HepG2 (cell line): ENCODE measurements around the gene ZKSCAN8. TPM values are rescaled to one million over a fixed set of nuclear protein-coding genes. Genes with fewer than 3 reads are reported as not detected.

Source experiments
- DMAP1 ChIP-seq: IDR thresholded peaks from 2 replicates; pipeline ENCODE4 v1.6.1; 2016
- GATAD1 ChIP-seq: IDR thresholded peaks from 2 replicates; pipeline ENCODE4 v1.6.1; 2016; ENCODE audit warnings: missing genetic modification reagents, missing compliant biosample characterization
- ISL2 ChIP-seq: sonication (generic); formaldehyde crosslinking; IDR thresholded peaks from 2 replicates; pipeline ENCODE4 v1.5.0; 2020; ENCODE audit warnings: missing genetic modification reagents
- KDM3A ChIP-seq: IDR thresholded peaks from 2 replicates; pipeline ENCODE4 v1.6.1; 2018; ENCODE audit warnings: low read depth, missing compliant biosample characterization
- KLF11 ChIP-seq: IDR thresholded peaks from 2 replicates; pipeline ENCODE4 v1.6.1; 2016; ENCODE audit warnings: missing compliant biosample characterization
- KLF6 ChIP-seq: IDR thresholded peaks from 2 replicates; pipeline ENCODE4 v1.8.0; 2016; ENCODE audit warnings: missing biosample characterization, missing genetic modification reagents
- PHB2 ChIP-seq: fragments of 450-650 bp; IDR thresholded peaks from 2 replicates; pipeline ENCODE4 v1.6.1; 2018; ENCODE audit not compliant: partially characterized antibody
- PLRG1 ChIP-seq: fragments of 450-650 bp; conservative IDR thresholded peaks from 2 replicates; pipeline ENCODE4 v1.6.1; 2016
- SAFB2 ChIP-seq: sonication (generic); formaldehyde crosslinking; IDR thresholded peaks from 2 replicates; pipeline ENCODE4 v1.5.1; 2020; ENCODE audit warnings: missing genetic modification reagents, low read depth, mild to moderate bottlenecking, borderline replicate concordance
- ZNF672 ChIP-seq: sonication (generic); formaldehyde crosslinking; IDR thresholded peaks from 2 replicates; pipeline ENCODE4 v1.8.1; 2022; ENCODE audit warnings: missing genetic modification reagents
- polyA plus RNA-seq, 8 experiments: library from polyadenylated mRNA; depleted of rRNA in 3 of 8; stranded (reverse) in 7 of 8; unstranded in 1 of 8; fragments of >200 nt; fragmentation: Illumina TruSeq in 4 of 8; extraction: Trizol in 4 of 8; gene quantifications; 2 replicates each; pipeline versions ENCODE4 v1.2.1 to v1.2.3, GENCODE V29; 2011 to 2016; ENCODE audit warnings: low read depth in 4 of 8, missing spikeins in 1 of 8, mixed read lengths in 1 of 8; ENCODE audit not compliant: insufficient read depth in 1 of 8
- total RNA-seq, 5 experiments: library from RNA; depleted of rRNA; stranded (reverse); fragments of >200 nt; fragmentation: Illumina TruSeq; extraction: Trizol; gene quantifications; 2 replicates each; pipeline ENCODE4 v1.2.3, GENCODE V29; 2016; ENCODE audit warnings: low read depth in 1 of 5
- TF ChIP-seq, protein P1 (sequence below): sonication (generic); formaldehyde crosslinking; IDR thresholded peaks from 2 replicates; pipeline ENCODE4 v1.4.0; 2020; ENCODE audit warnings: missing genetic modification reagents
- TF ChIP-seq, protein P2 (sequence below): sonication (generic); formaldehyde crosslinking; conservative IDR thresholded peaks from 2 replicates; pipeline ENCODE4 v1.8.0; 2022; ENCODE audit warnings: low read depth, missing genetic modification reagents
- TF ChIP-seq, protein P3 (sequence below): sonication (generic); formaldehyde crosslinking; IDR thresholded peaks from 2 replicates; pipeline ENCODE4 v1.9.0; 2021; ENCODE audit warnings: missing genetic modification reagents, borderline replicate concordance
- TF ChIP-seq, protein P4 (sequence below): sonication (generic); formaldehyde crosslinking; IDR thresholded peaks from 2 replicates; pipeline ENCODE4 v1.5.1; 2020; ENCODE audit warnings: mild to moderate bottlenecking, missing genetic modification reagents, moderate library complexity
- TF ChIP-seq, protein P5 (sequence below): sonication (generic); formaldehyde crosslinking; IDR thresholded peaks from 2 replicates; pipeline ENCODE4 v1.5.0; 2020; ENCODE audit warnings: mild to moderate bottlenecking, missing genetic modification reagents

Gene ZKSCAN8
- total and polyA plus RNA-seq, 2 of the 13 experiments (the other 11 are each of a cell fraction or from before 2014, with no cell fraction given), result 12.4 to 20.9 TPM

DNA sequence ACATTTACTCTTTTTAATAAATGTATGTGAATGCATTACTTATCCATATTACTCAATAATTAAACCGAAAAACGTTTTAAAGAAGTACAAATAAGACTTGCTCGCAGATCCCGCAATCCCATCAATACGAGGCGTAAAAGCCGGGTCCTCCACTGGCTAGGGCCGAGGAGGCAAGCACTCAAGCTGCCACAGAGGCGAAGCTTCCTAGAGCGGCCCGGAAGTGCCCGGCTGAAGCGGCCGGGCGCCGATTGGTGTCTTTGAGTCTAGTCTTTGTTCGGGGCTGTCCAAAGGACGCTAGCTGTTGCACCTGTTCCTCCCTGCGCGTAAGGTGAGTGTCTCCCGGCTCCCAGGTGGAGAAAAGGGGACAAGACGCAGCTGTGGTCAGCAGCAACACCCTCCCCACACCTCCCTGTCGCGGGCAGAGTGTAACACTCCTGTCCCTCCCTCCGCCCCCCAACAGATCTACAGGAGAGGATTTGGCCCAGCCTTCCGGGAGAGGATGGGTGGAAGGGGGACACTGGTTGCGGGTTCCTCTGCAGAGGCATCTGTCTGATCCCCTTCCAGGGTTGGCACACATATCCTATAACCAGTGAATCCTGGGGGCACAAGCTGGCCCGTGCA, 17.2 kb upstream of the ZKSCAN8 start, which contains the start of gene ZSCAN16 (continued):
- TF ChIP-seq, protein P1, sequence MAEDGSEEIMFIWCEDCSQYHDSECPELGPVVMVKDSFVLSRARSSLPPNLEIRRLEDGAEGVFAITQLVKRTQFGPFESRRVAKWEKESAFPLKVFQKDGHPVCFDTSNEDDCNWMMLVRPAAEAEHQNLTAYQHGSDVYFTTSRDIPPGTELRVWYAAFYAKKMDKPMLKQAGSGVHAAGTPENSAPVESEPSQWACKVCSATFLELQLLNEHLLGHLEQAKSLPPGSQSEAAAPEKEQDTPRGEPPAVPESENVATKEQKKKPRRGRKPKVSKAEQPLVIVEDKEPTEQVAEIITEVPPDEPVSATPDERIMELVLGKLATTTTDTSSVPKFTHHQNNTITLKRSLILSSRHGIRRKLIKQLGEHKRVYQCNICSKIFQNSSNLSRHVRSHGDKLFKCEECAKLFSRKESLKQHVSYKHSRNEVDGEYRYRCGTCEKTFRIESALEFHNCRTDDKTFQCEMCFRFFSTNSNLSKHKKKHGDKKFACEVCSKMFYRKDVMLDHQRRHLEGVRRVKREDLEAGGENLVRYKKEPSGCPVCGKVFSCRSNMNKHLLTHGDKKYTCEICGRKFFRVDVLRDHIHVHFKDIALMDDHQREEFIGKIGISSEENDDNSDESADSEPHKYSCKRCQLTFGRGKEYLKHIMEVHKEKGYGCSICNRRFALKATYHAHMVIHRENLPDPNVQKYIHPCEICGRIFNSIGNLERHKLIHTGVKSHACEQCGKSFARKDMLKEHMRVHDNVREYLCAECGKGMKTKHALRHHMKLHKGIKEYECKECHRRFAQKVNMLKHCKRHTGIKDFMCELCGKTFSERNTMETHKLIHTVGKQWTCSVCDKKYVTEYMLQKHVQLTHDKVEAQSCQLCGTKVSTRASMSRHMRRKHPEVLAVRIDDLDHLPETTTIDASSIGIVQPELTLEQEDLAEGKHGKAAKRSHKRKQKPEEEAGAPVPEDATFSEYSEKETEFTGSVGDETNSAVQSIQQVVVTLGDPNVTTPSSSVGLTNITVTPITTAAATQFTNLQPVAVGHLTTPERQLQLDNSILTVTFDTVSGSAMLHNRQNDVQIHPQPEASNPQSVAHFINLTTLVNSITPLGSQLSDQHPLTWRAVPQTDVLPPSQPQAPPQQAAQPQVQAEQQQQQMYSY (CRISPR knock-in tag), result no peak
- TF ChIP-seq KLF11 (0 out of 2 replicates have a peak, but pooled peaks have one; percentile 55), GATAD1 (CRISPR knock-in tag) (peak; percentile 93), ZNF672 (CRISPR knock-in tag) (no peak), PHB2 (no peak), SAFB2 (CRISPR knock-in tag) (no peak), DMAP1 (CRISPR knock-in tag) (peak; percentile 93), PLRG1 (no peak), KDM3A (CRISPR knock-in tag) (peak; percentile 78), ISL2 (CRISPR knock-in tag) (peak; percentile 76), KLF6 (peak; percentile 76; the same call in 1 of the 2 replicates)
- TF ChIP-seq, protein P2, sequence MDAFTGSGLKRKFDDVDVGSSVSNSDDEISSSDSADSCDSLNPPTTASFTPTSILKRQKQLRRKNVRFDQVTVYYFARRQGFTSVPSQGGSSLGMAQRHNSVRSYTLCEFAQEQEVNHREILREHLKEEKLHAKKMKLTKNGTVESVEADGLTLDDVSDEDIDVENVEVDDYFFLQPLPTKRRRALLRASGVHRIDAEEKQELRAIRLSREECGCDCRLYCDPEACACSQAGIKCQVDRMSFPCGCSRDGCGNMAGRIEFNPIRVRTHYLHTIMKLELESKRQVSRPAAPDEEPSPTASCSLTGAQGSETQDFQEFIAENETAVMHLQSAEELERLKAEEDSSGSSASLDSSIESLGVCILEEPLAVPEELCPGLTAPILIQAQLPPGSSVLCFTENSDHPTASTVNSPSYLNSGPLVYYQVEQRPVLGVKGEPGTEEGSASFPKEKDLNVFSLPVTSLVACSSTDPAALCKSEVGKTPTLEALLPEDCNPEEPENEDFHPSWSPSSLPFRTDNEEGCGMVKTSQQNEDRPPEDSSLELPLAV (CRISPR knock-in tag), result no peak
- TF ChIP-seq, protein P3, sequence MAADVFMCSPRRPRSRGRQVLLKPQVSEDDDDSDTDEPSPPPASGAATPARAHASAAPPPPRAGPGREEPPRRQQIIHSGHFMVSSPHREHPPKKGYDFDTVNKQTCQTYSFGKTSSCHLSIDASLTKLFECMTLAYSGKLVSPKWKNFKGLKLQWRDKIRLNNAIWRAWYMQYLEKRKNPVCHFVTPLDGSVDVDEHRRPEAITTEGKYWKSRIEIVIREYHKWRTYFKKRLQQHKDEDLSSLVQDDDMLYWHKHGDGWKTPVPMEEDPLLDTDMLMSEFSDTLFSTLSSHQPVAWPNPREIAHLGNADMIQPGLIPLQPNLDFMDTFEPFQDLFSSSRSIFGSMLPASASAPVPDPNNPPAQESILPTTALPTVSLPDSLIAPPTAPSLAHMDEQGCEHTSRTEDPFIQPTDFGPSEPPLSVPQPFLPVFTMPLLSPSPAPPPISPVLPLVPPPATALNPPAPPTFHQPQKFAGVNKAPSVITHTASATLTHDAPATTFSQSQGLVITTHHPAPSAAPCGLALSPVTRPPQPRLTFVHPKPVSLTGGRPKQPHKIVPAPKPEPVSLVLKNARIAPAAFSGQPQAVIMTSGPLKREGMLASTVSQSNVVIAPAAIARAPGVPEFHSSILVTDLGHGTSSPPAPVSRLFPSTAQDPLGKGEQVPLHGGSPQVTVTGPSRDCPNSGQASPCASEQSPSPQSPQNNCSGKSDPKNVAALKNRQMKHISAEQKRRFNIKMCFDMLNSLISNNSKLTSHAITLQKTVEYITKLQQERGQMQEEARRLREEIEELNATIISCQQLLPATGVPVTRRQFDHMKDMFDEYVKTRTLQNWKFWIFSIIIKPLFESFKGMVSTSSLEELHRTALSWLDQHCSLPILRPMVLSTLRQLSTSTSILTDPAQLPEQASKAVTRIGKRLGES (CRISPR knock-in tag), result no peak
- TF ChIP-seq, protein P4, sequence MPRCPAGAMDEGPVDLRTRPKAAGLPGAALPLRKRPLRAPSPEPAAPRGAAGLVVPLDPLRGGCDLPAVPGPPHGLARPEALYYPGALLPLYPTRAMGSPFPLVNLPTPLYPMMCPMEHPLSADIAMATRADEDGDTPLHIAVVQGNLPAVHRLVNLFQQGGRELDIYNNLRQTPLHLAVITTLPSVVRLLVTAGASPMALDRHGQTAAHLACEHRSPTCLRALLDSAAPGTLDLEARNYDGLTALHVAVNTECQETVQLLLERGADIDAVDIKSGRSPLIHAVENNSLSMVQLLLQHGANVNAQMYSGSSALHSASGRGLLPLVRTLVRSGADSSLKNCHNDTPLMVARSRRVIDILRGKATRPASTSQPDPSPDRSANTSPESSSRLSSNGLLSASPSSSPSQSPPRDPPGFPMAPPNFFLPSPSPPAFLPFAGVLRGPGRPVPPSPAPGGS (CRISPR knock-in tag), result peak; percentile 60; the same call in 1 of the 2 replicates
- TF ChIP-seq, protein P5, sequence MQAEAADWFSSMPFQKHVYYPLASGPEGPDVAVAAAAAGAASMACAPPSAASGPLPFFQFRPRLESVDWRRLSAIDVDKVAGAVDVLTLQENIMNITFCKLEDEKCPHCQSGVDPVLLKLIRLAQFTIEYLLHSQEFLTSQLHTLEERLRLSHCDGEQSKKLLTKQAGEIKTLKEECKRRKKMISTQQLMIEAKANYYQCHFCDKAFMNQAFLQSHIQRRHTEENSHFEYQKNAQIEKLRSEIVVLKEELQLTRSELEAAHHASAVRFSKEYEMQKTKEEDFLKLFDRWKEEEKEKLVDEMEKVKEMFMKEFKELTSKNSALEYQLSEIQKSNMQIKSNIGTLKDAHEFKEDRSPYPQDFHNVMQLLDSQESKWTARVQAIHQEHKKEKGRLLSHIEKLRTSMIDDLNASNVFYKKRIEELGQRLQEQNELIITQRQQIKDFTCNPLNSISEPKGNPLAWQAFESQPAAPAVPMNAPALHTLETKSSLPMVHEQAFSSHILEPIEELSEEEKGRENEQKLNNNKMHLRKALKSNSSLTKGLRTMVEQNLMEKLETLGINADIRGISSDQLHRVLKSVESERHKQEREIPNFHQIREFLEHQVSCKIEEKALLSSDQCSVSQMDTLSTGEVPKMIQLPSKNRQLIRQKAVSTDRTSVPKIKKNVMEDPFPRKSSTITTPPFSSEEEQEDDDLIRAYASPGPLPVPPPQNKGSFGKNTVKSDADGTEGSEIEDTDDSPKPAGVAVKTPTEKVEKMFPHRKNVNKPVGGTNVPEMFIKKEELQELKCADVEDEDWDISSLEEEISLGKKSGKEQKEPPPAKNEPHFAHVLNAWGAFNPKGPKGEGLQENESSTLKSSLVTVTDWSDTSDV (CRISPR knock-in tag), result no peak
